Activated CD8-positive, alpha-beta memory T cell treated with anti-CD3 and anti-CD28 coated beads, Interleukin-2, amount 50 U/mL, for 1 hour (primary cell): ENCODE measurements around the gene LCNL1.
"Not testable (repeated sequence)": the region's sequence is repeated elsewhere in the genome, so short reads cannot be mapped to it uniquely, and the experiment has no call there.

Source experiments
- DNase-seq: peaks from one replicate; pipeline ENCODE4 v3.0.0-alpha.2; 2020; ENCODE audit errors: extremely low read depth

The LCNL1 gene

GRCh38 chr9:136994180-136994887 lies 11.5 kb downstream of the LCNL1 start:
- no peak for DNase-seq

GRCh38 chr9:136994888-136995230 lies 12.1 kb downstream of the LCNL1 start:
- no peak for DNase-seq

GRCh38 chr9:136995362-136995761 lies 12.6 kb downstream of the LCNL1 start:
- DNase-seq = no peak

GRCh38 chr9:136995772-136996311 lies 13.0 kb downstream of the LCNL1 start:
- no peak for DNase-seq

- peak; percentile 27 for DNase-seq
Measured at GRCh38 chr9:136996361-136997292, 13.8 kb downstream of the LCNL1 start, which contains the start of gene CLIC3. Gene CLIC3 (minus strand): TSS chr9:136996568. CDS start chr9:136996543, 25 bp downstream.

- DNase-seq = no peak
Measured at GRCh38 chr9:136997371-136997770, 14.6 kb downstream of the LCNL1 start.

- peak; percentile 19 for DNase-seq
Measured at GRCh38 chr9:136997830-136998234, 15.0 kb downstream of the LCNL1 start.

- DNase-seq = no peak
Measured at GRCh38 chr9:137000177-137000930, 17.6 kb downstream of the LCNL1 start.

- no peak for DNase-seq
Measured at GRCh38 chr9:137001857-137002645, 19.3 kb downstream of the LCNL1 start.

- no peak for DNase-seq
Measured at GRCh38 chr9:137002646-137003041, 19.9 kb downstream of the LCNL1 start.

- not testable (repeated sequence) for DNase-seq
Measured at GRCh38 chr9:137004285-137004684, 21.5 kb downstream of the LCNL1 start.

GRCh38 chr9:137006116-137007003 lies 23.6 kb downstream of the LCNL1 start:
- DNase-seq = no peak

- DNase-seq = no peak
Measured at GRCh38 chr9:137007108-137007815, 24.5 kb downstream of the LCNL1 start.

- DNase-seq = no peak
Measured at GRCh38 chr9:137007816-137008270, 25.1 kb downstream of the LCNL1 start.

GRCh38 chr9:137008312-137008711 lies 25.5 kb downstream of the LCNL1 start:
- DNase-seq = no peak

- DNase-seq = no peak
Measured at GRCh38 chr9:137009217-137009616, 26.4 kb downstream of the LCNL1 start.

GRCh38 chr9:137009938-137010732 lies 27.3 kb downstream of the LCNL1 start:
- DNase-seq = no peak

- no peak for DNase-seq
Measured at GRCh38 chr9:137011156-137011555, 28.4 kb downstream of the LCNL1 start.
